Glutamatergic neuron (in vitro differentiated cells): Measurements from ENCODE around the gene SPINT2. TPM values are rescaled to one million over a fixed set of nuclear protein-coding genes. Genes with fewer than 3 reads are reported as not detected.

Source experiments
- DNase-seq: peaks from one replicate; pipeline ENCODE4 v3.0.0; 2022
- H3K27ac Mint-ChIP-seq: one replicate; pipeline ENCODE4 v1.8.0; 2020; ENCODE audit warnings: mild to moderate bottlenecking, mixed read lengths, inconsistent platforms; ENCODE audit not compliant: unreplicated experiment
- H3K27me3 Mint-ChIP-seq: one replicate; pipeline ENCODE4 v1.8.0; 2020; ENCODE audit warnings: mild to moderate bottlenecking, moderate library complexity, mixed read lengths, inconsistent platforms; ENCODE audit not compliant: unreplicated experiment
- H3K36me3 Mint-ChIP-seq: one replicate; pipeline ENCODE4 v1.8.0; 2020; ENCODE audit warnings: mild to moderate bottlenecking, mixed read lengths, inconsistent platforms; ENCODE audit not compliant: unreplicated experiment
- H3K4me1 Mint-ChIP-seq: one replicate; pipeline ENCODE4 v1.8.0; 2020; ENCODE audit warnings: mild to moderate bottlenecking, low read depth, mixed read lengths, inconsistent platforms; ENCODE audit not compliant: unreplicated experiment
- H3K4me3 Mint-ChIP-seq: one replicate; pipeline ENCODE4 v1.8.0; 2020; ENCODE audit warnings: mild to moderate bottlenecking, mixed read lengths, inconsistent platforms; ENCODE audit not compliant: unreplicated experiment
- H3K9me3 Mint-ChIP-seq: one replicate; pipeline ENCODE4 v1.8.0; 2020; ENCODE audit warnings: mild to moderate bottlenecking, moderate library complexity, mixed read lengths, inconsistent platforms; ENCODE audit not compliant: unreplicated experiment
- CTCF ChIP-seq: fragments of 200-600 bp; sonication (generic); IDR thresholded peaks from one replicate; pipeline ENCODE4 v1.5.0; 2021; ENCODE audit not compliant: partially characterized antibody, unreplicated experiment
- total RNA-seq: library from RNA; stranded (reverse); fragmentation: NEBNext Ultra II Directional; extraction: Animal tissue kit (Norgen Biotek cat#: 25700); gene quantifications from one replicate; pipeline ENCODE4 v1.2.1, GENCODE V29; 2021; ENCODE audit not compliant: unreplicated experiment

The SPINT2 gene
- total RNA-seq, 1 donor from 2014 or later: 78.9 TPM

DNA sequence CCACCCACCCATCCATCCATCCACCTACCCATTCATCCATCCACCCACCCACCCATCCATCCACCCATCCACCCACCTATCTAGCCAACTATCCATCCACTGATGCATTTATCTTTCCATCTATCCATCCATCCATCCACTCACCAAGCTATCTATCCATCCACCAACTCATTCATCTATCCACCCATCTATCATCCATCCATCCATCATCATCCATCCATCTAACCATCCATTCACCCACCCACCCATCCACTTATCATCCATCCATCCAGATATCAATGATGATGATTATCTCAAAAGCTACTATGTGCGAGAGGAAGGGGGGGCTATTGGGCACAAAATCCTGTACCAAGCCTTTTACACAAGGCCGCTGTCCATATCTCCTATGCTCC lies 45.9 kb downstream of the SPINT2 start:
- Mint-ChIP-seq H3K9me3 (peaks cover 5% of the 10 kb centered on the region), H3K4me1 (peaks cover 2% of the 10 kb centered on the region), H3K36me3 (no peaks in the 10 kb centered on the region), H3K27ac (no peak overlapping the region), H3K27me3 (peaks cover 5% of the 10 kb centered on the region), H3K4me3 (no peak overlapping the region)
- no peak for TF ChIP-seq CTCF
- DNase-seq: no peak

GRCh38 chr19:38310986-38311385 lies 46.6 kb downstream of the SPINT2 start:
- peaks cover 6% of the 10 kb centered on the region for H3K27me3 Mint-ChIP-seq
- no peaks in the 10 kb centered on the region for H3K36me3 Mint-ChIP-seq
- H3K9me3 Mint-ChIP-seq: peaks cover 5% of the 10 kb centered on the region
- no peak for TF ChIP-seq CTCF
- DNase-seq: no peak
- H3K4me3 Mint-ChIP-seq: no peak overlapping the region
- H3K27ac Mint-ChIP-seq: no peak overlapping the region
- peaks cover 2% of the 10 kb centered on the region for H3K4me1 Mint-ChIP-seq

DNA sequence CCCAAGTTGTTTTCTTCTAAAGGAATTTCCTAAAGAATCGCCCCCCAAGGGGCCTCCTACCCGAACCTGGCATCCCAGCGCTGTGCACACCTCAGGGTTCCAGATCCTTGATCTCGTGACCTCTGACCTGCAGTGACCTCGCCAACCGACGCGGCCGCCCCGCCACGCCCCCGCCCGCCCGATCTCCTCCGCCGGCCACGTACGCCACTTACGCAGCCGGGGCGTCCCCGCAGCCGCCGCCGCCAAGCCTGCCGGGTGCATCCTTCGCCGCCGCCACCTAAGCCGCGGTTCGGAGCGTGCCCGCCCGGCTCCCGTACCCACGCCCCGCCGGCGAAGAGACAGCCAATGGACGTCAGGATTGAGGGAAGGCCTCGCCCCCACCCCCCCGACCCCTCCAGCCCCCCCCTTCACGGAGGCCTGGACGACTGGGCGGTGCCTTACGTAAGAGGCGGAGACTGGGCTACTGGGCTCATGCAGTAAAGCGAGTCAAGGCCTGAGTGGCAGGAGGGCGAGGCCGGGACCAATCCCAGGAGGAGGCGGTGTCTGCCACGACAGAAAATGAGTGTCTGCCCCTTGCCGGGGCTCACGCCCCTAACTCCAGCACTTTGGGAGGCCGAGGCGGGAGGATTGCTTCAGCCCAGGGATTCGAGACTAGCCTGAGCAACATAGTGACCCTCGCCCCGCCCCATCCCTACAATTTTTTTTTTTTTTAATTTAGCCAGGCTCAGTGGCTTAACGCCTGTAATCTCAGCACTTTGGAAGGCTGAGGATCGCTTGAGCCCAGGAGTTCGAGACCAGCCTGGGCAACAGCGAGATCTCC lies 51.5 kb downstream of the SPINT2 start, which contains the start of gene YIF1B:
Gene YIF1B, minus strand, starts transcription at position 291 of the 820 bp plus-strand sequence. Its CDS starts 30 bp downstream, at position 261.
- peaks cover 7% of the 10 kb centered on the region for H3K27me3 Mint-ChIP-seq
- no peaks in the 10 kb centered on the region for H3K36me3 Mint-ChIP-seq
- no peaks in the 10 kb centered on the region for H3K4me1 Mint-ChIP-seq
- H3K9me3 Mint-ChIP-seq: peaks cover 5% of the 10 kb centered on the region
- H3K4me3 Mint-ChIP-seq: peak within 1 kb of the TSS; percentile 95
- peak; percentile 96 for DNase-seq
- peak within 1 kb of the TSS; percentile 87 for H3K27ac Mint-ChIP-seq
- no peak for TF ChIP-seq CTCF

DNA sequence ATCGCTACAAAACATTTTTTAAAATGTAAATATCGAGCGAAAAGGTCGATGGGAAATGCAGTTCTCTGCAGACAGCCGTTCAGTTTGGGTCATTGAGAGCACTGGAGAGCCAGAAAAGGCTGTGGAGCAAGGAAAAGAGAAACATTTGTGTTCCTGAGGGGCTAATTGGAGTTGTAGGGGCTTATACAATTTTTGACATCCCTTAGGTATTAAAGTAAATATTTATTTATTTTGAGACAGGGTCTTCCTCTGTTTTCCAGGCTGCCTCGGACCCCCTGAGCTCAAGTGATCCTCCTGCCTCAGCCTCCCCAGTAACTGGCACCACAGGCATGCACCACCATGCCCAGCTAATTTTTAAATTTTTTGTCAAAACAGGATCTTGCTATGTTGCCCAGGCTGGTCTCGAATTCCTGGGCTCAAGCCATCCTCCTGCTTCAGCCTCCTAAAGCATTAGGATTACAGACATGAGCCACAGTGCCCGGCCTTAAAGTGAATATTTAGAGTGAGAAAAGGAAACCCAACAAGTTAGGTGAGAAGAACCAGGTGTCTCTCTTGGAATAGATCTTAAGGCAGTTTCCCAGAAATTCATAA lies 52.2 kb downstream of the SPINT2 start:
- Mint-ChIP-seq H3K27me3 (peaks cover 7% of the 10 kb centered on the region), H3K4me3 (peak overlapping the region; percentile 82), H3K9me3 (peaks cover 5% of the 10 kb centered on the region), H3K27ac (peak overlapping the region; percentile 87), H3K36me3 (no peaks in the 10 kb centered on the region), H3K4me1 (no peaks in the 10 kb centered on the region)
- TF ChIP-seq CTCF: no peak
- no peak for DNase-seq

DNA sequence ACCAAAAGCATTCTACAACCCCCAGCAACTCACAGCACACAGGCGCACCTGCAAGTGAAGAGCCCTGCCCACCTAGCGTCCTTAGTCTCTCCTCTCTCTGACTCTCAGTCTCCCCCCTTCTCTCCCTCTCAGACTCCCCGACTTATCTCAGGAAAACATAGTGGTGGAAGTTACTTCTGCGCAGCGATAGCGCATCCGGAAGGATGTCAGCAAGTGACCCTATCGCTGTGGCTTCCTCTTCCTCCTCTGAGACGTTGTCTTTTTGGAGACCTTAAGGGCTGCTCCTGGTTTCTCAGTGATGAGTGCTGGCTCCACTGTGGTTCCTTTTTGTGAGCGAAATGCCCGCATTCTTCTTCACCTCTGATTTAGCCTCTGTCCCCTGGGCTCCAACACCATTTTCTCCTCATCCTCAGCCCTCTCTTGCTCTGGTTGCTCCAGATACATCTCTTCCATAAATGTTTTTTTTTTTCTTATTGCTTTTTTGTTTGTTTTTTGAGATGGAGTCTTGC lies 52.8 kb downstream of the SPINT2 start:
- Mint-ChIP-seq H3K9me3 (peaks cover 6% of the 10 kb centered on the region), H3K27me3 (peaks cover 7% of the 10 kb centered on the region), H3K4me3 (peak overlapping the region; percentile 28), H3K36me3 (peaks cover 2% of the 10 kb centered on the region), H3K4me1 (no peaks in the 10 kb centered on the region), H3K27ac (no peak overlapping the region)
- no peak for TF ChIP-seq CTCF
- no peak for DNase-seq
